Heart left ventricle (tissue), 16 donors: ENCODE measurements around the gene NOS1AP. TPM values are rescaled to one million over a fixed set of nuclear protein-coding genes. Genes with fewer than 3 reads are reported as not detected.

Experiments used
- ATAC-seq, 4 donors: fragments of 200-7000 bp; cut with Tn5 transposase; one replicate each; pipeline ENCODE4 v1.9.1; 2020 to 2022; ENCODE audit warnings: moderate library complexity in 4 of 4, mild to moderate bottlenecking in 3 of 4, moderate number of reproducible peaks in 1 of 4
- DNase-seq, 5 donors: peaks; one replicate each; pipeline ENCODE4 v3.0.0-alpha.2; 2020
- H3K27ac ChIP-seq, 12 donors: fragments of 200-600 bp; sonication (generic) in 4 of 12; one replicate each; pipeline versions ENCODE4 v1.5.0 to v1.8.0; 2016 to 2022; ENCODE audit warnings: mild to moderate bottlenecking in 2 of 12
- H3K27me3 ChIP-seq, 9 donors: fragments of 200-600 bp; sonication (generic) in 2 of 9; one replicate each; pipeline versions ENCODE4 v1.5.1 to v1.8.0; 2016 to 2022; ENCODE audit warnings: mild to moderate bottlenecking in 3 of 9
- H3K36me3 ChIP-seq, 9 donors: fragments of 200-600 bp; sonication (generic) in 2 of 9; one replicate each; pipeline versions ENCODE4 v1.5.0 to v1.8.0; 2018 to 2022; ENCODE audit warnings: mild to moderate bottlenecking in 2 of 9
- H3K4me1 ChIP-seq, 12 donors: fragments of 200-600 bp; sonication (generic) in 4 of 12; one replicate each; pipeline versions ENCODE4 v1.5.0 to v1.8.0; 2016 to 2022; ENCODE audit warnings: mild to moderate bottlenecking in 3 of 12
- H3K4me3 ChIP-seq, 12 donors: fragments of 200-600 bp; sonication (generic) in 4 of 12; one replicate each; pipeline versions ENCODE4 v1.5.0 to v1.8.0; 2017 to 2022; ENCODE audit warnings: mild to moderate bottlenecking in 9 of 12, moderate library complexity in 4 of 12
- H3K9me3 ChIP-seq, 12 donors: fragments of 200-600 bp; sonication (generic) in 4 of 12; one replicate each; pipeline versions ENCODE4 v1.5.0 to v1.8.0; 2016 to 2022; ENCODE audit warnings: mild to moderate bottlenecking in 1 of 12
- POLR2A ChIP-seq, 2 donors: fragments of 450-650 bp; IDR thresholded peaks; one replicate each; pipeline ENCODE4 v1.6.1; 2017; ENCODE audit warnings: antibody characterized with exemption in 2 of 2, mild to moderate bottlenecking in 2 of 2, moderate library complexity in 2 of 2
- whole genome bisulfite sequencing, 4 donors: extraction: QIAGEN DNeasy Blood & Tissue Kit in 2 of 4; methylation state at CpG; one replicate each; pipeline versions ENCODE4 v1.1.5 to v1.1.7; 2013 to 2018; 5-methylcytosine and 5-hydroxymethylcytosine counted together
- intact Hi-C, 10 donors: fragments of 100-400 bp; cut with DNase I; formaldehyde crosslinking; loops; one replicate each; pipeline versions ENCODE4 v1.11.1 to v1.14.2; 2022
- polyA plus RNA-seq, 2 donors: library from polyadenylated mRNA; stranded (reverse); fragments of 200-250 nt; gene quantifications; one replicate each; pipeline ENCODE4 v1.2.3, GENCODE V29; 2013
- total RNA-seq, 9 donors: library from RNA; depleted of rRNA in 2 of 9; stranded (reverse); fragments of >200 nt in 2 of 9; fragmentation: NEBNext Ultra II Directional in 3 of 9; extraction: Animal tissue kit (Norgen Biotek cat#: 25700) in 3 of 9; gene quantifications; one replicate each; pipeline versions ENCODE4 v1.1.0 to v1.2.4, GENCODE V29; 2016 to 2023
- TF ChIP-seq, protein P1 (sequence below), 12 donors: fragments of 200-600 bp; sonication (generic) in 4 of 12; IDR thresholded peaks; one replicate each; pipeline versions ENCODE4 v1.5.0 to v1.8.0; 2018 to 2022; ENCODE audit warnings: antibody characterized with exemption in 12 of 12, mild to moderate bottlenecking in 5 of 12
- donor health status: ischemic (EF 13 %, LVEDD 7.1; RV severe dilation, severe dysfunction).
- donor health status: healthy with polysubstance abuse.
- donor health status: DM: no; HTN: yes; CAD: no.
- donor health status: DM: no; HTN: no; CAD: no.
- donor health status: ischemic (EF 25% LVEDD 6.9; RV normal size, moderate dysfunction).
- donor health status: ischemic (EF 25% LVEDD 5.7; RV mildly dilated, moderate dysfunction).
- donor health status: healthy.
- donor health status: DM: yes; HTN: yes; CAD: no.
- donor health status: ischemic (EF 35%, LVEDD 5.7; RV mildly dilated, moderate dysfunction).
- donor health status: nonischemic (EF 11% LVEDD 7.7; RV severe dilation, severe dysfunction).
- donor health status: DM: yes; HTN: yes; CAD: no.
- donor health status: PGD.
- donor health status: ischemic (EF 29% LVEDD 5.4; RV normal size, mild dysfunction).
- donor health status: nonischemic (EF 23%, LVEDD 6.1; RV moderate dilation, normal function).

NOS1AP gene
- total and polyA plus RNA-seq, 11 donors = 1.1 to 6.4 (median 4.3) TPM

DNA sequence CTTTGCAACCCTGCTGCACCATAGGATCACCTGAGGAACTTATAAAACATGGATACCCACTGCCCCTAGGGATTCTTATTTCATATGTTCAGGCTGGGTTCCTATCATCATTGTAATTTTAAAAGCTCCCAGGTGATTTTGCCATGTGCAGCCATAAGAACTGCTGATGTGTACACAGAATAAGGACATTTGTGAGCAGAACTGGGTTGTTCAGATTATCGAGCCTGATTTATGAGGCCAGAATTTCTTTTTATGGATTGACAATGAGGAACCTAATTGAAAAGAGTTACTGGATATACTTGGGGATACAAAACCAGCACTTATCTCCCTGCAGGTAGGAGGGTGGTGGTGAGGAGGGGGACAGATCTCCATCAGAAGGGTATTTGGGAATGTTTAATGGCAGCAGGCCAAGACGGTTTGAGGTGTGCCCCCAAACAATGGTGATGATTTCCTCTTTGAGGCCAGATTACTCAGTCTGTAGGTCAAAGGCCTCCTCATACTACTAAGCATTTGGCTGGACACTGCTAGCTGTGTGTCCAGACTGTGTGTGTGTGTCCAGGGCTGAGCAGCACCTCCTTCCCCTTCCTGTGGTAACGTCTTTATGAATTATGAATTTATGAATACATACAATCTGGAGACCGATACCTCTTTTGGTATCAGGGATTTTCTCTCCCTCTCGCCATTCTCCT, 18.9 kb downstream of the NOS1AP start:
- DNase-seq = no peak
- no peaks in the 10 kb centered on the region for H3K27me3 ChIP-seq
- intact Hi-C loops = no loop called here
- H3K4me1 ChIP-seq = peaks cover 0 to 15% (median 0%) of the 10 kb centered on the region in 12 donors
- H3K27ac ChIP-seq = no peak overlapping the region
- 66 to 83% (median 73%) methylated on average over 5 of the region's 5 CpGs for WGBS, 4 donors
- no peaks in the 10 kb centered on the region for H3K36me3 ChIP-seq
- H3K4me3 ChIP-seq = no peak overlapping the region
- ATAC-seq = no peak
- peaks cover 0 to 6% (median 0%) of the 10 kb centered on the region in 12 donors for H3K9me3 ChIP-seq
- TF ChIP-seq, protein P1, sequence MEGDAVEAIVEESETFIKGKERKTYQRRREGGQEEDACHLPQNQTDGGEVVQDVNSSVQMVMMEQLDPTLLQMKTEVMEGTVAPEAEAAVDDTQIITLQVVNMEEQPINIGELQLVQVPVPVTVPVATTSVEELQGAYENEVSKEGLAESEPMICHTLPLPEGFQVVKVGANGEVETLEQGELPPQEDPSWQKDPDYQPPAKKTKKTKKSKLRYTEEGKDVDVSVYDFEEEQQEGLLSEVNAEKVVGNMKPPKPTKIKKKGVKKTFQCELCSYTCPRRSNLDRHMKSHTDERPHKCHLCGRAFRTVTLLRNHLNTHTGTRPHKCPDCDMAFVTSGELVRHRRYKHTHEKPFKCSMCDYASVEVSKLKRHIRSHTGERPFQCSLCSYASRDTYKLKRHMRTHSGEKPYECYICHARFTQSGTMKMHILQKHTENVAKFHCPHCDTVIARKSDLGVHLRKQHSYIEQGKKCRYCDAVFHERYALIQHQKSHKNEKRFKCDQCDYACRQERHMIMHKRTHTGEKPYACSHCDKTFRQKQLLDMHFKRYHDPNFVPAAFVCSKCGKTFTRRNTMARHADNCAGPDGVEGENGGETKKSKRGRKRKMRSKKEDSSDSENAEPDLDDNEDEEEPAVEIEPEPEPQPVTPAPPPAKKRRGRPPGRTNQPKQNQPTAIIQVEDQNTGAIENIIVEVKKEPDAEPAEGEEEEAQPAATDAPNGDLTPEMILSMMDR (IDR thresholded peaks at IDR 0.05) = no peak
- TF ChIP-seq POLR2A (IDR thresholded peaks at IDR 0.05) = no peak

DNA sequence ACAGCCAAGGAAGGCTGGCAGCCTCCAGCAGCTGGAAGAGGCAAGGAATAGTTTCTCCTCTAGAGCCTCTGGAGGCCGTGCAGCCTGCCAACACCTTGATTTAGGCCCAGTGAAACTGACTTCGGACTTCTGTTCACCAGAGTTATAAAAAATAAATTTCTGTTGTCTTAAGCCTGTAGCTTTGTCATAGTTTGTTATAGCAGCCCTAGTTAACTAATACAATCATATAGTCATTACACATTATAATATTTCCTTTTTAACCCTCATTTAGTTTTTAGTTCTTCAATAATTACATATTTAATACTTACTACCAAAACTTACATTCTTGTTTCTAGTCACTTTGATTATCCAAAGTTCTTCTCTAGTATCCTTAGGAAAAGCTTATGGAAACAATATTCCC, 20.3 kb downstream of the NOS1AP start:
- no peaks in the 10 kb centered on the region for H3K27me3 ChIP-seq
- ATAC-seq (no peak), DNase-seq (no peak)
- peaks cover 0 to 6% (median 0%) of the 10 kb centered on the region in 12 donors for H3K9me3 ChIP-seq
- no peak overlapping the region for H3K27ac ChIP-seq
- TF ChIP-seq, protein P1 (IDR thresholded peaks at IDR 0.05) = no peak
- no peak for TF ChIP-seq POLR2A (IDR thresholded peaks at IDR 0.05)
- intact Hi-C loops = no loop called here
- peaks cover 0 to 15% (median 0%) of the 10 kb centered on the region in 12 donors for H3K4me1 ChIP-seq
- 82 to 96% (median 86%) methylated on average over 2 of the region's 2 CpGs for WGBS, 4 donors
- H3K36me3 ChIP-seq = no peaks in the 10 kb centered on the region
- H3K4me3 ChIP-seq = no peak overlapping the region

DNA sequence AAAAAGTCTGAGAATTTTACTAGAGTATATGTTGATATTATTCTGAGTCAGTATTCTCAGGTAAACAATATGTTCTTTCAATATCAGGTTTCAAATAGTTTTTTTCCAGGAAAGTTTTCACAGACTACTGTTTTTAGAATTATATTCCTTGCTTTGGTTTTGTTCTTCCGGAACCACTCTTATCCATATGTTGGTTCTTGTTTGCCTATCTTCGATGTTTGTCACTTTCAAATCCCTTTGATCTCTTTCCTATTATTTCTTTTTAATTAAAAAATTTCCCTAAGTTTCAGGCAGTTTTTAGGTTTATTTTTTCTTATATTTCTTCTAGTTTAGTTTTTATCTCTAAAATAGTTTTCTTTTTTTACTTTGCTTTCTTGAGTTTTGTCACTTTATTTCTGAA, 20.9 kb downstream of the NOS1AP start:
- WGBS, 4 donors = 95 to 98% (median 97%) methylated on average over 2 of the region's 2 CpGs
- Histone ChIP-seq H3K4me3 (no peak overlapping the region), H3K27ac (no peak overlapping the region), H3K4me1 (peaks cover 0 to 15% (median 0%) of the 10 kb centered on the region in 12 donors), H3K36me3 (no peaks in the 10 kb centered on the region), H3K9me3 (peaks cover 0 to 6% (median 0%) of the 10 kb centered on the region in 12 donors), H3K27me3 (no peaks in the 10 kb centered on the region)
- ATAC-seq (no peak), DNase-seq (no peak)
- TF ChIP-seq POLR2A (IDR thresholded peaks at IDR 0.05) = no peak
- TF ChIP-seq, protein P1 (IDR thresholded peaks at IDR 0.05) = no peak
- intact Hi-C loops = no loop called here

DNA sequence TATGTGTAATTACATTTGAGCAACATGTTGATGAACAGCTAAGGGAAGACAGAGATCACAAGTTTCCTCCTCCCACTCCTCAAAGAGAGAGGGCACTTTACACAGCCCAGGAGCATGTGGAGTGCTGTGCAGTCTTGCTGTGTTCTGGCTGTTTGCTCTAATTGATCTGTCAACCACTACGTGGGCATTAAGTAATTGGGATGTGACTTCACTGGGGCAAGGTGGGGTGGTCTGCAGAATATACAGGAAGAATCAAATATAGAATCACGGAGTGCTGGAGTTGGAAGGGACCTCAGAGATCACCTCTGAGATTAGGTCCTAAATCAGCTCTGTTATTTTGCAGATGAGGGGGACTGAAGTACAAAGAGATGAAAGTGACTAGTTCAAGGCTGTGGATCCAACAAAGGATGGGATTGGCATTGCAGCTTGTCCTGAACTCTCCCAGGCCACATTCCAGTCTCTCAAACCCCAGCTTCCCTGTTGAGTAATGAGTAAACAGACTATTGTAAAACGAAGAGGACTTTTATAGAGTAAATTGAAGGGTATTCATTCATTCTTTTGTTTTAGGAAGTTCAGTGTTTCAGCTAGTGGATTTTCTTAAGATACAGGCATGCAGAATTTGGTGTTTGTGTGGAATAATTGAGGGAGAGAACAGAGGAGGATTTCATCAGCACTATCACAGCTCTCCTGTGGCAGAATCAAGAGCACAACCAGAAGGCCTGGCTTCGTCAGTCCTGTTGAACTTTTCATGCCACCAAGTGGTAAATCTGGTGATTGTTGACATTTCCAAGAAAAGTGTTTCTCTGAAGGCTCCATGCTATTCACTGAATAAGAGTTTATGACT, 22.4 kb downstream of the NOS1AP start:
- Histone ChIP-seq H3K27ac (no peak overlapping the region), H3K4me3 (no peak overlapping the region), H3K27me3 (no peaks in the 10 kb centered on the region), H3K4me1 (peaks cover 0 to 15% (median 0%) of the 10 kb centered on the region in 12 donors), H3K36me3 (no peaks in the 10 kb centered on the region), H3K9me3 (peaks cover 0 to 6% (median 0%) of the 10 kb centered on the region in 12 donors)
- TF ChIP-seq, protein P1 (IDR thresholded peaks at IDR 0.05) = no peak
- no peak for TF ChIP-seq POLR2A (IDR thresholded peaks at IDR 0.05)
- DNase-seq (no peak), ATAC-seq (no peak)
- intact Hi-C loops = no loop called here
- 47 to 61% (median 50%) methylated on average over 4 of the region's 4 CpGs for WGBS, 4 donors
